GM18502 (cell line): Measurements from ENCODE around the gene CHN2.

Source experiments
- ATAC-seq: cut with Tn5 transposase; IDR thresholded peaks from one replicate; pipeline ENCODE4 v1.9.1; 2021; ENCODE audit warnings: mild to moderate bottlenecking; ENCODE audit not compliant: unreplicated experiment, poor library complexity

CHN2 gene

DNA sequence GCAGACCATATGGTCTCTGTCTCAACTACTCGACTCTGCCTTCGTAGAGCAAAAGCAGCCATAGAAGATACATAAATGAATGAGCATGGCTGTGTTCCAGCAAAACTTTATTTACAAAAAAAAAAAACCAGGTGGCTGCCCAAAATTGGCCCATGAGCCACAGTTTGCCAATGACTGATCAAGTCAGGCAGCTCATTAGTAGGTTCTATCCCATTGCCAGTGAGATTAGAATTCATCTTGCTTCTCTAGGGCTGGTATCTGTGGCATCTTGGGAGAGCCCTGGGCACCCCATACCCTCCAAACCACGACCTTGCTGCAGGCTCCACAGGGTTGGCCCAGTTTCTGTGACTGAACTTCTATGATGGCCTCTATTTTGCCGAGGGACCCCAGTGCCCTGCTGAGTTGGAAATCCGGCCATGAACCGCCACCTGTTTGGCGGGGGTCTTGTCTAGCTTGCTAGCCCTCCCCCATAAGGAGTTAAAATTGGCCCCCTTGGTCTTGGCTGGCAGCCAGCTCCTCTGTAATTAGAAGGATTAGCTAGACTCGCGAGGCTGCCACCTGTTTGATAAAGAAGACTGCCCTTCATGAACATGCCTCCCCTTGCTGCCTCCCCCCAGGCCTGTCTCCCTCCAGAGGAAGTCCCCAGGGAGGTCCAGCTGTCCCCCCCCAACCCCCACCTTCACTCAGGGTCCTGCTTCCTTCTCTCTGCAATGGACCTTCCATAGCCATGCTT is 83.9 kb downstream of the CHN2 start:
- no peak for ATAC-seq

DNA sequence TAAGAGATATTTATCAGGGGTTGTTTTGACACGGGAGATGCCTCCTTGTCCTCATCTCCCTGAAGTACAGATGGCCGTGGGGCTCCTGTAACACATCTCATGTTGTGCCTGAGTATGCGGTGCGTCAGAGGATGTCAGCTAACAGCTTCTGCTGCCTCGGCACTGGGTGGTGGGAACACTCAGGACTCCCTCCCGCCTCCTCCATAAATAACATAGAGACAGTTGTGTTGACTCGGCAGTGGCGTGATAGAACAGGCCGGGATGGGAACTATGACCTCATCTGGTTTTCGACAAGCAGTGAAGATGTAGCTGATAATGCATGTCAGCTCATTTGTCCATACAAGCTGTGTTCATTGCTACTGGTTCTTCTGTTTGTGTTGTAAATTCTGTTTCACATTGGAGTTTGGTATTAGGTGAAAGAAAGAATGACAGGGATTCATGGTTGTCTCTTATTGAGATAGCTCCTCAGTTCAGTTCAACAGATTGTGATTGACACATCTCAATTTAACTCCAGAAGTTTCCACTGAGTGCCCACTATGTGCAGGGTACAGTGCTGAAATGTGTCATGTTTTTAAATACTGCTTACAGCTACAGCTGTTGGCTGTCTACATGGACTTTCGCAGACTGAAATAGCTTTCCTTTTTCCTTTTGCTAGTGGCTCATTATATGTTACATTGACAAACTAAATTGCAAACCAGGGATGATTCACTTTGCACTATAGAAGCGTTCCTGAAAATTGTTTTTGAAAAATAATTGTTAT is 87.4 kb downstream of the CHN2 start:
- ATAC-seq = no peak

DNA sequence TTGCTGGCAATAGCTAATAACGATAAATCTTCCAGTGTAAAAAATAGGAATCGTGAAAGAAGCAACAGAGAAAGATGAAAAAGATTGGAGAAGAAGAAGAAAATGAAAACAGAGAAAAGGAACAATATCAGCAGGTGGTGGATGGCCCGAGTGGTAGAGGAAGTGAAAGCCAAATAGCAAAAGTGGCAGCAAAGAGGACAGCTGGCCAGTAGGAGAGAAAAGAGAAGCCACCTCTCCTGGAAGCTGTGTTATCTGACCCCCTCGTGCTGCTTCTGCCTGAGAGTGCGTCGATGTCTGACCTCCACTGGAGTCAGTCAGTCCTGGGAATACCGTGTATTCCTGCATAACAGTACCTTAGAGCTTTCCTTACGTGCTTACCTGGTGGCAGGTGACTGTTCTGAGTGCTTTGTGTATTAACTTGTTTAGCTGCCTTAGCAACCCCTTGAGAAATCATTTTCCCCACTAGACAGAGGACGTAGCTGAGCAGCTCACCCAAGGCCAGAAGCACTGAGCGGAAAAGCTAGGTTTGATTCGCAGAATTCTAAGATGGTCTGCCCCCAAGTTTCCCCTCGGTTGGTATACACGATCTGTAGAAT is 88.3 kb downstream of the CHN2 start:
- ATAC-seq = no peak

DNA sequence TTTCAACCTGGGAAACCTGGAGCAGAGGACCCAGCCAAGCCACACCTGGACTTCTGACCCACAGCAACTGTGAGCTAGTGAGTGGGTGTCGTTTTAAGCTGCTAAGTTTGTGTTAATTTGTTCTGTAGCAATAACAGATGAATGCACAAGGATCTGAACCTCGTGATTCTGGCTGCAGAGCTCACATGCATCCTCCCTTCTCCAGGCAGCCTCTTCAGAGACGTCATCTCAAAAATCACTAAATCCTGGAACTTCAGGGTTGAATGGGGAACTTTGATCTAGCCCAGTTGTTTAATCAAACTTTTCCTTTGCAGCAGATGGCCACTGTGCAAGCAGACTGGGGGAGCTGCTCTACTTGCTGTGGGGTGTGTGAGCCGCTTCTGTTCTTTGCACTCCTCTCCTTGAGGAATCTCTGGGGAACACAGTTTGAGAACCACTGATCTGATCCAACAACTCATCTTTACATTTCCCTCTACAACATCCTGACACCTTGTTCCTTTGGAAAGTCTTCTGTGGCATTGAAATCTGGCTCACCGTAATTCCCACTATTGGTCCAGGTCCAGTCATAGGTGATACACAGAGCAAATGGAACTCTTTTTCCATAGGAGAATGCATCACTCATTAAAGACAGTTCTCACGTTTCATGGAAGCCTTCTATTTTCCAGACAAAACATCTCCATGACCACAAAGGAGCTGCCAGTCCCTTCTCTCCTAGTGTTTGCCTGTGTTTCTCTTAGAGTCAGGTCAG is 90.3 kb downstream of the CHN2 start:
- no peak for ATAC-seq

DNA sequence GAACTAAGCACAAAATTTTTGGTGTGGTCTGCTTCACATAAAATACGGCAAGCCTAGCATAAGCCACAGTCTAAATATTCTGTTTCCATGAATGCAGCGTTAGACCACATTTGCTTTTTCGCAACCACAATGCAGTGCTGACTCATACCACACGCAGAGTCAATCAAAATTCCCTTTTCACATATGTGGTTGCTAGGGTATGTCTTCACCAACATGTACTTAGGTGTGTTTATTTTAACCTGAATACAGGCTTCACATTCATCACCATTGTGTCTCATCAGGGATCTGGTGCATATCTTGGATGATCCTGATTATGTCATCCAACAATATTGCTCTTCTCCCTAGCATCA is 90.8 kb downstream of the CHN2 start:
- peak; percentile 79 for ATAC-seq

DNA sequence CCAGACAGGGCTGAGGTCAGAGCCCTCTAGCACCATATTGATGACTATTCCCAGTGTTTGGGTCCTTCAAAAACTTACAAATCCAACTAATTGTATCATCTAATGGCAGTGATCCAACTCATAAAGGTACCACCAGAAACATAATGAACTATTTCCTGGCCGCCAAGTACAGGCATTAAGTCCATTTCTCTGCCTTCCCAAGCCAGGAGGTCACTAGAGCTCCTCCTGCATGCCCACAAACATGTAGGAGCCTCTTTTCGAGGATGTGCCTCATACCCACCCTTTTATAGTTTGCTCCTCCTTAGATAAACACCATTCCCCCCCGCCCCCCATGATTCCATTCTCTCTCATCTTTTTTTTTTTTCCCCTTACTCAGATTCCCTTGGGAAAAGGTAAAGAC is 91.3 kb downstream of the CHN2 start:
- ATAC-seq = no peak

DNA sequence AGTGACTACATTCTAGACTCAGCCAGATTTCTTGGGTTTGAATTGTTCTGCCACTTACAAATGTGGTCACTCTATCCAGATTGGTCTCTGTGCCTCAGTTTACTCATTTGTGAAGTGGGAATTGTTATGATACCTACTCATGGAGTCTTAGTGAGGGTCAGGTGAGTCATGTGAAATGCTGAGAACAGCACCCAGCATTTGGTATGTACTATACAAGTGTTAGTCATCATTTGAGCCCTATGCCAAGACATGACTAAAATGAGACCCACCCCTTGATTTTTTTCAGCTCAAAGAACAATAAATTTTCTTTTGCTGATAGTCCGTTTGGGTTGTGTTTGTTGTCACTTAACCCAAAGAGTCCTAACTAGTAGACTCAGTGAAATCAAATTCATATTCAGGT is 92.8 kb downstream of the CHN2 start:
- ATAC-seq = no peak

DNA sequence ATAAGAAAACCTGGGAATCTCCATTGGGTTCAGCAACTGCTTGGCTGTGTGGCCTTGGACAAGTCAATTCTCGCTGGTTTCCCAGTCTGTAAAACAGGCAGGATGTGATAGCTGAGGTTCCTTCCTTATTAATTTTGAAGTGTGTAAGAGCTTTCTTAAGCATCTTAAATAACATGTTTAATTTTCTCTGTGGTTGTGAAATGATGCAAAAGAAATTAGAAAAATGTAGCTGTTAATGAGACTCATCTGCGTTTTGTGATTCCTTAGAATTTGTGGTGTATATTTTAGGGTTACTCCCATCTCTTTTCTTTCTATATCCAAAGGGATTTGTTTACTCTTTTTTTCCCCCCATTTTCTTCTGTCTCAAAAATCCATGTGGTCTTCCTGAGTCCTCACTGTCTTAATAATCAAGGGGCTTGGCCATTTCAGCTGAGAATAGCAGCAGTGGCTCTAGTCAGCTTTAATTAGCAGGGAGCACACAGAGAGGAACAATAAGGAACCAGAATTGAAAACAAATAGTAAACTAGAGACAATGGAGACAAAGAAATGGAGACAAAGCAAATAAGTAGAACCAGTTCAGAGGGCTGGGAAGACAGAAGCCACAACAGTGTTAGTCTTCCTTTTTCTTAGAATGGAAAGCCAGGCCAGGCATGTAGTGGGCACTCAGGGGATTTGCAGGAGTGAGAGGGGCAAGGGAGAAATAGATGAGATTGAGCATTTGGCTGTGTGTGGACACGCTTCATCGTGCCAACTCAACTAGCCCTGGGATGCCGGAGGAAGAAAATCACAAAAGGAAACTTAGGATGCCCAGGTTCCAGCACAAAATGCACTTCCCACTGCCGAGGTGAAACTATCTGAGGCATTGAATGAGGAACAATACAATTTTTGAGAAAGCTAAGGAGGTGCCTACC is 93.9 kb downstream of the CHN2 start:
- no peak for ATAC-seq

DNA sequence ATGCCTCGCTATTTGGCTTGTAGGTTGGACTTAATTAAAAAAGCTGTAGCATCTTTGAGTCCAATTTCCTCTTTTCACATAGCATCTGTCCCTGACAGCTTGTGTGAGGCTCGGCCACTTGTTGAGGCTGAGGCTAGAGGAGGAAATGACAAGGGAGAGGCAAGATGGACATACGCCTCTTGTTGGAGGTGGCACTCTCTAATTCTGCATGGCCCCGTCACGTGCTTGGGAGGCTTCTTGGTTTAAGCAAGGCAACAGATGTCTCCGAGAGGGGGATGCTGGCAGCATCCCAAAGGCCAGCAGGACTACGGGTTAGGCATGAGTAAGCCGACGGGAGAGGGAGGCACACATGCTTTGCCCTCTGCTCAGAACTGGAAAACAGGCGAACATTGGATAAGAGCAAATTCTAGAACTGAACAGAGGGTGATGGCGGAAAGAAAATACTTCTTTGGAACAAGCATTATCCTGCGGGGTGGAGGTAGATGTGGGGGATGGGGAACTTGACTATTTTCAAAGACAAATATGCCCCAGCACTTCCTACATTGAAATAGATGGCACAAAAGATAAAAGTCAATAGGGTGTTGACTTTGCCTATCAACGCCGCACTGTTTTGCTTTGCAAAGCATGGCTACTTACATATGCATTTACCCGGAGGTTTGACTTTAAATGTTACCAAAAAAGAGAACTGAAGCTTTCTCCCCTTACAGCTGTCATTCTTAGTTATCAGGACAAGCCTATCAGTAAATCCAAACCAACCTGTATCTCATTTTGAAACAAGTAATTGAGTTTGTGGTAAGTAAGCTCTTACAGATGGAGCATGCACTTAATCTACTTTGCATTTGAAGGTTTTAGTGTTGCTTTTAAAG is 94.8 kb downstream of the CHN2 start:
- peak; percentile 72 for ATAC-seq

DNA sequence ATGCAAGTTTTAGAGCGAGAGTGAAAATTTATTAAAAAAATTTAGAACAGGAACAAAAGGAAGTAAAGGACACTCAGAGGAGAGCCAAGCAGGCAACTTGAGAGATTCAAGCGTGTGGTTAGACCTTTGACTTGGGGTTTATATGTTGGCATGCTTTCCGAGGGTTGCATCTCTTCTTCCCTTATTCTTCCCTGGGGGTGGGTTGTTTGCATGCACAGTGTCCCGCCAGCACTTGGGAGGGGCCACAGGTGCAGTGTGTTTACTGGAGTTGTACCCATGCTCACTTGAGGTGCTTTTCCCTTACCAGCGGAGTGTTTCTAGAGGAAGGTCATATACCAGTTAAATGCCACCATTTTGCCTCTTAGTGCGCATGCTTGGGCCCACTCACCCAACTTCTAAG is 96.3 kb downstream of the CHN2 start:
- no peak for ATAC-seq

DNA sequence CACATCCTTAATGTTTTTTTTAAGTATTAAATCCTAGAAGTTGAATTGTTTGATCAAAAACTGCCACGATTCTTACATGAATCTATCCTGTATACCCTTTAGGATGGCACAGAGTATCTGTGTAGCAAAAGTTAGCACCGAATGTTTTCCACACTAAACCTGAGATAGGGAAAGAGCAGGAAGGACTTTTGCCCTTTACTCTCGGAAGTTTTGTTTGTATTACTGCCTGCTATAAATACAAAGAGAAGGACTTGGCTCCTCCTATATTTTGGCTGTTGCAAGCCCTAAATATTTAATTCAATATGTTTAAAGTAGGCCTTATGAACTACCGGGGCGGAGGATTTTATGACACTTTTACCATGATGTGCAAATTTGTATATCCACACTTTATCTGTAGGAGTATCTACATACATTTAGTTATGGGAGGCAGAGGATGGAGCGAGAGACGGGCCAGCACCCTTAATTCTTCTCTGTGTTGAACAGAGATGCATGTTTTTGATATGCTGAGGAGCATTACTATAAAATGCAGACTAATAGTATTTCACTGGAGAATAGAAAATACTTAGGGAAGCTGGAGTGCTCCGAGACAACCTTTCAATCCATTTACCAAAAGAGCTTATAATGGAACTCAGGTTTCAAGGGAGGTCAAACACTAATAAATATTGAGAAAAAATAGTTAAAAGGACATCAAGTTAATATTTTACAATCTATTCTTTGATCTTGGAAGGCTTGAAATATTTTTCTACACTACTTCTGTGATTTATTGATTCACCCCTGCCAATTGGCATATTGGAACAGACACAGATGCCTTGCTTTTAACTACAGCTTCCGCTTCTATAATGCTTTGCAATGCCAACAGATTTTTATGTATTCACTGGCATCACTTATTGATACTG is 97.4 kb downstream of the CHN2 start:
- no peak for ATAC-seq

DNA sequence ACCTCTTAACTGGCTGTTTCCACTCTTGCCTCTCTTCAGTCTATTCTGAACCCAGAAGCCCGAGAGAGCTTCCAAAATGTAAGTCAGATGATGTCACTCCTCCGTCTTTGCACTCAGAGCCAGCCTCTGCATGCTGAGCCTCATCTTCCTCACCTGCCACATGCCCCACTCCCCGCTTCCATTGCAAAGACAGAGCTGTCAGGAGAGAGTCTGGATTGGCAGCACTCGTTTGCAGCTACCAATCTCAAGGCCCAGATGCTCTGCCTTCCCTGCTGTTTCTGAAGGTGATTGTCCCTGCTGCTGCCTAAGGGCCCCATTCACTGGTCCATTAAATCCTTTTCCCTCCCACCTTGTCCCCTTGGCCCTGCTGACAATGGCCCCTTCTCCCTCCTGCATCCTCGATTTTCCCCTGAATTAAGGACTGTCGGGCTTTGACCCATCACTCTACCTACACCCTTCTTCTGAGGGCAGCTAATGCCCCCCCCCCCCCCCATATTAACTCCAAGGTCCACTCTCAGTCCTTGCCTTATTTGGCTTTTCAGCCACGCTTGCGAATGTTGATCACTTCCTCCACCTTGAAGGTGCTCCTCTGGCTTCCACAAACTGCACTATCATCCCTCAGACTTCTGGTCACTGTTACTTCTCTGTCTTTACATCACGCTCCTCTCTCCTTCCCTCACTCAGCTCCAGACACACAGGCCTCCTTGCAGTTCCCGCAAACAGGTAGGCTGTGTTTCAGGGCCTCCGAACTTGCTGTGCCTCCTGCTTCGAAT is 98.5 kb downstream of the CHN2 start:
- ATAC-seq = no peak

DNA sequence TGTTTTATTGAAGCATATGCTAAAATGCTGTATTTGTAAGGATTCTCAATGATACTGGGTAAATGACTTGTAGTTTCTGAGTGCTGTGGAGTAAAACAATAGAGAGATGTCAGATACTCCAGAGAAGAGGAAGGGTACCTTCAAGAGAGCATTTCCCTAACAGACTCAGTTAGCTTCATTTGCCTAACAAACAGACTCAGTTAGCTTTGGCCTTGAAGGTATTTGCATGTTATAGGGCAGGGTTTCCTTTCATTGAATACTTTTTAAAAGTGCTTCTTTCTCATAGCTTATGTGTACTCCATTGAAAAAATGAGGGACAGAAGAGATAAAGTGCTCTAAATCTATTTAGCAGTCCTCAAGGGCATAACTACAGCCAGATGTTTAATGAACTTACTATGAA is 101.8 kb downstream of the CHN2 start:
- ATAC-seq = no peak

DNA sequence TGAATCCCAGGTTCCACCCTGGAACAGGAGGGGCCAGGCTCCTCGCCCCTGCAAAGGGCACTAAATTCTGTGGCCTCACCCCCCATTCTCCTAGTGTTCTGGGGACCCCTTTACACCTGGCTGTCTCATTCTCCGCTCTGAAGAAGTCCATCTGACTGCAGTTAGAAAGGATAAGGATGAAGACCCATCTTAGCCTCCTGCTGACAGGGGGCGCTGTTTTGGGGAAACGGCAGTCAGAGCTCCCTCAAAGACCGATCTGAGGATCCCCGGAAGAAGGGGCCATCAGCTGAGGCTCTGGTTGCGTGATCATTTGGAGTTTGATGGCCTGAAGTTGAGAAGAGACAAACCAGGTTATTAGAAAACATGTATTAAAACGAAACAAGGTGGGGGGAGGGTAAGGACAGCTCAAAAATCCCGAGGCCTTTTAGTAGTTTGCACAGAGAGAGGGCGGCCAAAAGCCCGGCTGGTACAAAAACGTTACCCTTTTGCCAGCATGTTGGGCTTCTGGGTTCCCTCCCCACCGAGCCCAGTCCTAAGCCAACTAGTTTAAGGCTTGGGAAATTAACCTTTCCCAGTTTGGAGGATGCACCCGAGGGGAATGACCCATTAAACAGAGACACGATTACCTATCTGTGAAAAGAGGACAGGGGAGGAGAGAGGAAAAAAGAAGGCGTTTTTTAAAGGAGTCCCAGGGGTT is 102.8 kb downstream of the CHN2 start:
- ATAC-seq = no peak

DNA sequence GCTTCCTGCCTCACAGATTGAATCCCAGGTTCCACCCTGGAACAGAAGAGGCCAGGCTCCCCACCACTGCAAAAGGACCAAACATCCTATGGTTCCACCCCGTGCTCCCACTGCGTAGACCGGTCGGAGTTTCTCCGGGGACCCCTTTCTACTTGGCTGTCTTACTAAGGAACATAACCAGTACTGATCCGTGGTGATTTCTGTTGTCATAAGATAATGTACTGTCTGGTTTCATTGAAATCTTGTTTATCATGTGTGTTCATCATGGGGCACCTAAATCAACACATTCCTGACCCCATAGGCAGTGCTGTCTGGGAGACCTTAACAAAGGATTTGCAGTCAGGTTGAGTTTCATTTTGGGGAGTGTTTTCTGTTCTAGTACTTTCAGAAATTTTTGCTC is 104.5 kb downstream of the CHN2 start:
- no peak for ATAC-seq

DNA sequence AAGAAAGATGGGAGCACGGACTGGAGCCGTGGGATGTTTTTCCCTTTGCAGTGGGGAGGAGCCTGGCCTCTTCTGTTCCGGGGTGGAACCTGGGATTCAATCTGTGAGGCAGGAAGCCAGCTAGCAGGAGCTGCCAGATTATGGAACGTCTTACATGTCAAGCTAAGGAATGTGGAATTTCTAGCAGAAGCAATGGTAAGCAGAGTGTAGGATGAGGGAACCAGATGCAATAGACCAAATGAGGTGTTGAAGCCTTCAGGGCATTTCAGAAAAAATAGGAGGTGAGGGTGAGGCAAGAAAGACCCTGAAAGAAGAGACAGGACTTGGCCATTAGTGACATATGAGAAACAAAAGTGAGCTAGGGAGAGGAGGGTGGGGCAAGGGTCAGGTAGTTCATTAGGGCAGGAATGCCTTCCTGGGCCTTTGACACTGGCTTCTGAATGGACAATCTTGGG is 105.5 kb downstream of the CHN2 start:
- no peak for ATAC-seq

DNA sequence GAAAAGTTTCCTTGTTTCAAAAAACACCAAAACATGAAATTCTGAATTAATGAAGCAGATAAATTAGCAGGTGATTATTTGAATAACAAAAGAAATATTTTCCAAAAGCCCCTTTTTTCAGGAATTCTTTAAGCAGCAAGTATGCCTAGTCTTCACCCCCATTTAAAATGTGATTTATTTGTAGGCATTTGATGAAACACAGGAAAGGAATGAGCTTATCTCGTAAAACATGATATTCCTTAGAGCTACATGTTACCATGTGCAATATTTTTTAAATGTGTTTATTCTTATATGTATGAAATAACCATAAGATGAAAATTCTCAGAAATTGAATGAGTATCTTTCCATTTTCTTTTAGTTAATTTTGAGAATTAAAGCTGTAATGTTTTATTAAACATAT is 106.1 kb downstream of the CHN2 start:
- no peak for ATAC-seq
